Measurements from ENCODE around the gene KCNJ14.
"Not testable (repeated sequence)": the region's sequence is repeated elsewhere in the genome, so short reads cannot be mapped to it uniquely, and the experiment has no call there.

- TF ChIP-seq POLR2A (IDR thresholded peaks at IDR 0.05) = not testable (repeated sequence)
- TF ChIP-seq, protein P1, sequence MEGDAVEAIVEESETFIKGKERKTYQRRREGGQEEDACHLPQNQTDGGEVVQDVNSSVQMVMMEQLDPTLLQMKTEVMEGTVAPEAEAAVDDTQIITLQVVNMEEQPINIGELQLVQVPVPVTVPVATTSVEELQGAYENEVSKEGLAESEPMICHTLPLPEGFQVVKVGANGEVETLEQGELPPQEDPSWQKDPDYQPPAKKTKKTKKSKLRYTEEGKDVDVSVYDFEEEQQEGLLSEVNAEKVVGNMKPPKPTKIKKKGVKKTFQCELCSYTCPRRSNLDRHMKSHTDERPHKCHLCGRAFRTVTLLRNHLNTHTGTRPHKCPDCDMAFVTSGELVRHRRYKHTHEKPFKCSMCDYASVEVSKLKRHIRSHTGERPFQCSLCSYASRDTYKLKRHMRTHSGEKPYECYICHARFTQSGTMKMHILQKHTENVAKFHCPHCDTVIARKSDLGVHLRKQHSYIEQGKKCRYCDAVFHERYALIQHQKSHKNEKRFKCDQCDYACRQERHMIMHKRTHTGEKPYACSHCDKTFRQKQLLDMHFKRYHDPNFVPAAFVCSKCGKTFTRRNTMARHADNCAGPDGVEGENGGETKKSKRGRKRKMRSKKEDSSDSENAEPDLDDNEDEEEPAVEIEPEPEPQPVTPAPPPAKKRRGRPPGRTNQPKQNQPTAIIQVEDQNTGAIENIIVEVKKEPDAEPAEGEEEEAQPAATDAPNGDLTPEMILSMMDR (IDR thresholded peaks at IDR 0.05) = not testable (repeated sequence)
Measured at GRCh38 chr19:48488478-48488877, 33.1 kb downstream of the KCNJ14 start.

Data from Peyer's patch (tissue), 4 donors.